Measurements from ENCODE around the gene NPTXR. TPM values are rescaled to one million over a fixed set of nuclear protein-coding genes. Genes with fewer than 3 reads are reported as not detected.

Gene NPTXR
- total RNA-seq, 1 experiment from 2014 or later = 10.4 TPM

DNA sequence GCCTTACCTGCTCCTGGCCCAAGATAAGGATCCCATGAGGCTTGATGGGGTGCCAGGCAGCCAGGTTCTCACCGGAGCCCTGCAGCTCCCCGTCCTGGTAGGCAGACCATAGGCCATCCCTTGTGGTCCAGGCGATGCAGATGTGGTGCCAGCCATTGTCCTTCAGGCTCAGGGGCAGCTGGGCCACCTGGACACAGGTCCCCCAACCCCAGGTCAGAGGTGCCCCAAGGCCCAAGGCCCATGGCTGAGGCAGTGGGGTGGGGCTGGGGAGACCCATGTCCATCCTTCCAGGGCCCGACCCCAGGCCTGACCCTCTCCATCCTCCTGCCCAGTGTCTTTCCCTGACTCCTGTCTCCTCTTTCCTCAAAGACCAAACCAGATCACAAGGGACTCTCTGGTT, 20.8 kb downstream of the NPTXR start:
- Mint-ChIP-seq H3K4me1 (no peaks in the 10 kb centered on the region), H3K4me3 (no peak overlapping the region), H3K27ac (no peak overlapping the region), H3K9me3 (no peaks in the 10 kb centered on the region), H3K36me3 (no peaks in the 10 kb centered on the region), H3K27me3 (ENCODE audit: low read depth) (peaks cover 2% of the 10 kb centered on the region)
- POLR2A ChIA-PET = no interaction called here
- CTCF ChIA-PET = interaction anchor here (1.4 kb wide), 1 partner anchor 54 kb away, joined by 9 read pairs; no protein-coding TSS in a partner anchor
- no peak for TF ChIP-seq MYBL2 (CRISPR knock-in tag; IDR thresholded peaks at IDR 0.05)
- no peak for ATAC-seq
- no peak for DNase-seq (ENCODE audit: low spot score)

DNA sequence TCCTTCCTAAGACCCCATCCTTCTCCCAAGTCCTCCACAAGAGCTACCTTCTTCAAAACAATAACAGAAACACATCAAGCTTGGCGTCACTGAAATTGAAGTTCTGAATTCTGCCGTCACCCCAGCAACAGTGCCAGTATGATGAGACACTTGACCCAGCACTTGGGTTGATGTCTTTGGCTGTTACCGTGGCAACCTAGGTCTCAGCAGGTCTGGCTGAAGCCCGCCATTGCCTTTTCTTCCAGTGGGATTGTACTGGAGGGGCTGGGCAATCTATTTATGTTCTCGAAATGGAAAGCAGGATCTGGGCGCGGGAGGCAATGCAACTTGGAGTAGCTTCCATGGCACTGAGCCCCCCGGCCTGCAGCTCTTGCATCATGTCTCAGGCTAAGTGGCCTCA, 23.8 kb downstream of the NPTXR start:
- 0 out of 2 replicates have a peak, but pooled peaks cover 3% of the 10 kb centered on the region for H3K4me1 Mint-ChIP-seq
- DNase-seq (ENCODE audit: low spot score) (no peak), ATAC-seq (no peak)
- H3K27ac Mint-ChIP-seq = no peak overlapping the region
- H3K4me3 Mint-ChIP-seq = no peak overlapping the region
- TF ChIP-seq, protein P1, sequence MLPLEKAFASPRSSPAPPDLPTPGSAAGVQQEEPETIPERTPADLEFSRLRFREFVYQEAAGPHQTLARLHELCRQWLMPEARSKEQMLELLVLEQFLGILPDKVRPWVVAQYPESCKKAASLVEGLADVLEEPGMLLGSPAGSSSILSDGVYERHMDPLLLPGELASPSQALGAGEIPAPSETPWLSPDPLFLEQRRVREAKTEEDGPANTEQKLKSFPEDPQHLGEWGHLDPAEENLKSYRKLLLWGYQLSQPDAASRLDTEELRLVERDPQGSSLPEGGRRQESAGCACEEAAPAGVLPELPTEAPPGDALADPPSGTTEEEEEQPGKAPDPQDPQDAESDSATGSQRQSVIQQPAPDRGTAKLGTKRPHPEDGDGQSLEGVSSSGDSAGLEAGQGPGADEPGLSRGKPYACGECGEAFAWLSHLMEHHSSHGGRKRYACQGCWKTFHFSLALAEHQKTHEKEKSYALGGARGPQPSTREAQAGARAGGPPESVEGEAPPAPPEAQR (CRISPR knock-in tag; IDR thresholded peaks at IDR 0.05) = no peak
- TF ChIP-seq, protein P2, sequence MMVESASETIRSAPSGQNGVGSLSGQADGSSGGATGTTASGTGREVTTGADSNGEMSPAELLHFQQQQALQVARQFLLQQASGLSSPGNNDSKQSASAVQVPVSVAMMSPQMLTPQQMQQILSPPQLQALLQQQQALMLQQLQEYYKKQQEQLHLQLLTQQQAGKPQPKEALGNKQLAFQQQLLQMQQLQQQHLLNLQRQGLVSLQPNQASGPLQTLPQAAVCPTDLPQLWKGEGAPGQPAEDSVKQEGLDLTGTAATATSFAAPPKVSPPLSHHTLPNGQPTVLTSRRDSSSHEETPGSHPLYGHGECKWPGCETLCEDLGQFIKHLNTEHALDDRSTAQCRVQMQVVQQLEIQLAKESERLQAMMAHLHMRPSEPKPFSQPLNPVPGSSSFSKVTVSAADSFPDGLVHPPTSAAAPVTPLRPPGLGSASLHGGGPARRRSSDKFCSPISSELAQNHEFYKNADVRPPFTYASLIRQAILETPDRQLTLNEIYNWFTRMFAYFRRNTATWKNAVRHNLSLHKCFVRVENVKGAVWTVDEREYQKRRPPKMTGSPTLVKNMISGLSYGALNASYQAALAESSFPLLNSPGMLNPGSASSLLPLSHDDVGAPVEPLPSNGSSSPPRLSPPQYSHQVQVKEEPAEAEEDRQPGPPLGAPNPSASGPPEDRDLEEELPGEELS (CRISPR knock-in tag; IDR thresholded peaks at IDR 0.05) = no peak
- TF ChIP-seq CREB1 (CRISPR knock-in tag; IDR thresholded peaks at IDR 0.05) (no peak), ESRRA (CRISPR knock-in tag; IDR thresholded peaks at IDR 0.05; ENCODE audit: borderline replicate concordance) (no peak), FOXP1 (CRISPR knock-in tag; IDR thresholded peaks at IDR 0.05; ENCODE audit: borderline replicate concordance) (no peak), TCF7 (CRISPR knock-in tag; IDR thresholded peaks at IDR 0.05; ENCODE audit: low read depth) (no peak), ZNF138 (CRISPR knock-in tag; conservative IDR thresholded peaks at IDR 0.05) (no peak), ZNF671 (CRISPR knock-in tag; IDR thresholded peaks at IDR 0.05) (no peak), NFATC4 (CRISPR knock-in tag; IDR thresholded peaks at IDR 0.05) (no peak), ZNF219 (CRISPR knock-in tag; IDR thresholded peaks at IDR 0.05; ENCODE audit: borderline replicate concordance) (no peak)
- no peaks in the 10 kb centered on the region for H3K36me3 Mint-ChIP-seq
- peaks cover 8% of the 10 kb centered on the region for H3K27me3 Mint-ChIP-seq (ENCODE audit: low read depth)
- ChIA-PET CTCF (interaction anchor here (0.6 to 3.4 kb wide), 3 partner anchors 51 to 721 kb away, joined by 3 to 12 read pairs (median 6); no protein-coding TSS in a partner anchor), POLR2A (no interaction called here)
- H3K9me3 Mint-ChIP-seq = no peaks in the 10 kb centered on the region

GRCh38 chr22:38819387-38819940, 24.4 kb downstream of the NPTXR start:
- TF ChIP-seq CREB1 (CRISPR knock-in tag; IDR thresholded peaks at IDR 0.05) = no peak
- TF ChIP-seq FOXP1 (CRISPR knock-in tag; IDR thresholded peaks at IDR 0.05; ENCODE audit: borderline replicate concordance) = no peak
- TF ChIP-seq, protein P3, sequence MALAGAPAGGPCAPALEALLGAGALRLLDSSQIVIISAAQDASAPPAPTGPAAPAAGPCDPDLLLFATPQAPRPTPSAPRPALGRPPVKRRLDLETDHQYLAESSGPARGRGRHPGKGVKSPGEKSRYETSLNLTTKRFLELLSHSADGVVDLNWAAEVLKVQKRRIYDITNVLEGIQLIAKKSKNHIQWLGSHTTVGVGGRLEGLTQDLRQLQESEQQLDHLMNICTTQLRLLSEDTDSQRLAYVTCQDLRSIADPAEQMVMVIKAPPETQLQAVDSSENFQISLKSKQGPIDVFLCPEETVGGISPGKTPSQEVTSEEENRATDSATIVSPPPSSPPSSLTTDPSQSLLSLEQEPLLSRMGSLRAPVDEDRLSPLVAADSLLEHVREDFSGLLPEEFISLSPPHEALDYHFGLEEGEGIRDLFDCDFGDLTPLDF (CRISPR knock-in tag; IDR thresholded peaks at IDR 0.05) = no peak
- TF ChIP-seq HMGXB4 (CRISPR knock-in tag; IDR thresholded peaks at IDR 0.05) = no peak
- TF ChIP-seq RORB (CRISPR knock-in tag; IDR thresholded peaks at IDR 0.05) = no peak

More at GRCh38 chr22:38819387-38819940, 24.4 kb downstream of the NPTXR start:
- H3K27me3 Mint-ChIP-seq (ENCODE audit: low read depth) = peaks cover 13% of the 10 kb centered on the region
- POLR2A ChIA-PET = no interaction called here
- no peaks in the 10 kb centered on the region for H3K36me3 Mint-ChIP-seq
- H3K9me3 Mint-ChIP-seq = no peaks in the 10 kb centered on the region
- ATAC-seq (no peak), DNase-seq (ENCODE audit: low spot score) (no peak)
- CTCF ChIA-PET = interaction anchor here (0.6 to 3.4 kb wide), 3 partner anchors 50 to 722 kb away, joined by 3 to 12 read pairs (median 6); no protein-coding TSS in a partner anchor
- H3K4me1 Mint-ChIP-seq = 0 out of 2 replicates have a peak, but pooled peaks cover 4% of the 10 kb centered on the region
- no peak overlapping the region for H3K4me3 Mint-ChIP-seq
- no peak overlapping the region for H3K27ac Mint-ChIP-seq

All from WTC11 (cell line).